Neural cell (in vitro differentiated cells): Measurements from ENCODE around the gene MED8.

ENCODE experiments used
- EP300 ChIP-seq: fragments of 450-650 bp; conservative IDR thresholded peaks from 2 replicates; pipeline ENCODE4 v1.6.1; 2014; ENCODE audit warnings: antibody characterized with exemption, mild to moderate bottlenecking, moderate library complexity; ENCODE audit not compliant: poor library complexity, severe bottlenecking
- EZH2 ChIP-seq: fragments of 200-600, 300-800 bp; shearing (Covaris generic), sonication (generic); IDR thresholded peaks from 2 replicates; pipeline ENCODE4 v1.6.1; 2014; ENCODE audit warnings: antibody characterized with exemption, low read length, borderline replicate concordance, mild to moderate bottlenecking; ENCODE audit not compliant: insufficient read depth, poor library complexity, severe bottlenecking
- POLR2AphosphoS5 ChIP-seq: IDR thresholded peaks from 2 replicates; pipeline ENCODE4 v1.6.1; 2012
- SMC3 ChIP-seq: fragments of 450-650 bp; conservative IDR thresholded peaks from 2 replicates; pipeline ENCODE4 v1.6.1; 2014; ENCODE audit warnings: antibody characterized with exemption, mild to moderate bottlenecking, moderate library complexity; ENCODE audit not compliant: poor library complexity
- TF ChIP-seq, protein P1 (sequence below): fragments of 450-650 bp; IDR thresholded peaks from 2 replicates; pipeline ENCODE4 v1.5.1; 2014; ENCODE audit warnings: antibody characterized with exemption, mild to moderate bottlenecking, moderate library complexity; ENCODE audit not compliant: poor library complexity, severe bottlenecking

DNA sequence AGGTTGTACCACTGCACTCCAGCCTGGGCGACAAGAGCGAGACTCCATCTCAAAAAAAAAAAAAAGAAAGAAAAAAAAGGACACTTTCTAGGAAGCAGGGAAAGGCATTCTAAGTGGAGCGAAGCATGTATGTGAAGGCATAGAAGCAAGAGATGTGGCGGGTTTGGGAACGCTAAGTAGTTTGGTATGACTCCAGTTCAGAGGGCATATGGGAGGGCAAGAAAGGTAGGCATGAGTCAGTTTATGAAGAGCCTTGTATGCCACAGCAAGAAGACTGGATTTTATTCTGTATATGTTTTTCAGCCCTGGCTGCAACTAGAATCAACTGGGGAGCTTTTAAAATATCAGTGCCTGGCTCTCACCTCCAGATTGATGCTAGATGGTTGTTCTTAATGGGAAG lies 17.4 kb downstream of the MED8 start:
- TF ChIP-seq SMC3 (no peak), EZH2 (no peak), EP300 (no peak), POLR2AphosphoS5 (no peak)
- TF ChIP-seq, protein P1, sequence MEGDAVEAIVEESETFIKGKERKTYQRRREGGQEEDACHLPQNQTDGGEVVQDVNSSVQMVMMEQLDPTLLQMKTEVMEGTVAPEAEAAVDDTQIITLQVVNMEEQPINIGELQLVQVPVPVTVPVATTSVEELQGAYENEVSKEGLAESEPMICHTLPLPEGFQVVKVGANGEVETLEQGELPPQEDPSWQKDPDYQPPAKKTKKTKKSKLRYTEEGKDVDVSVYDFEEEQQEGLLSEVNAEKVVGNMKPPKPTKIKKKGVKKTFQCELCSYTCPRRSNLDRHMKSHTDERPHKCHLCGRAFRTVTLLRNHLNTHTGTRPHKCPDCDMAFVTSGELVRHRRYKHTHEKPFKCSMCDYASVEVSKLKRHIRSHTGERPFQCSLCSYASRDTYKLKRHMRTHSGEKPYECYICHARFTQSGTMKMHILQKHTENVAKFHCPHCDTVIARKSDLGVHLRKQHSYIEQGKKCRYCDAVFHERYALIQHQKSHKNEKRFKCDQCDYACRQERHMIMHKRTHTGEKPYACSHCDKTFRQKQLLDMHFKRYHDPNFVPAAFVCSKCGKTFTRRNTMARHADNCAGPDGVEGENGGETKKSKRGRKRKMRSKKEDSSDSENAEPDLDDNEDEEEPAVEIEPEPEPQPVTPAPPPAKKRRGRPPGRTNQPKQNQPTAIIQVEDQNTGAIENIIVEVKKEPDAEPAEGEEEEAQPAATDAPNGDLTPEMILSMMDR = no peak
